ENCODE measurements around the gene L1CAM. TPM values are rescaled to one million over a fixed set of nuclear protein-coding genes. Genes with fewer than 3 reads are reported as not detected.

Gene L1CAM
- polyA plus RNA-seq, 1 of the 3 experiments (the other 2 are of a cell fraction) = 1.9 TPM

DNA sequence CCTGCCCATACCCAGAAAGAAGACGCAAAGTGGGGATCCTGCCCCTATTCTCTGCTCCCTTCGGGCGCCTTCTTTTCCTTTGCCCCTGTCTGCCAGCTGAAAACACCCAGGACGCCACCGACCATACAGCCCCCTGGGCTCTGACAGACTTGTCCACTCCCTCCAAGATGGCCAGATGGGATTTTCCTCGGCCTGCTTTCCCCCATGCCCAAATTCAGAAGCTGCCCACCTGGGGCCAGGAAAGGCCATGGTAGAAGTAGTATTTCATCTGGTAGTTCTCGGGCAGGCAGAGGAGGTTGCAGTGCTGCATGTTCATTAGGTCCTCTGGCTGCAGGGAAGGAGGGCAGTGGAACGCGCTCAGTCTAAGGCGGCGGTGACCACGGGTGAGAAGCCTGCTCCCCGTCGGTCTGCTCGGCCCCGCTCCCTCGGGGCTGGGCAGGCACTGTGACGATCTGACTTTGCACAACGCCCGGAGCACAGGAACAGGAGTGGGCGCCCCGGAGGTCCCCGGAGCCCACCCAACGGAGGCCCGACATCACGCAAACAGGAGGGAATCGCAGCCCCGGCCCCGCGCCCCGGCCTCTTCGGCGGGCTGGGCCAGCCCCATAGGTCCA is 48.3 kb upstream of the L1CAM start:
- Histone ChIP-seq H2AFZ (ENCODE audit: low read depth) (peak overlapping the region; percentile 51; the same call in 1 of the 2 replicates), H3K4me3 (ENCODE audit: low read depth in 2 of 2, low read length in 1 of 2) (peak overlapping the region; percentile 78 to 89), H3K9me2 (no peaks in the 10 kb centered on the region), H3K27ac (ENCODE audit: low read depth in 2 of 2, low read length in 1 of 2) (peak overlapping the region; percentile 25 to 47; a peak in 2 of 4 replicates), H3K36me3 (replicated peaks in 1 of 2; ENCODE audit: control insufficient read depth in 1 of 2, insufficient read depth in 2 of 2, low read length in 1 of 2) (peaks cover 12 to 32% of the 10 kb centered on the region in 2 experiments), H3K9me3 (no peaks in the 10 kb centered on the region), H3K9ac (peak overlapping the region; percentile 84), H3F3A (replicated peaks; ENCODE audit: insufficient read depth) (peaks cover 2% of the 10 kb centered on the region), H3K79me2 (ENCODE audit: insufficient read depth) (peaks cover 35% of the 10 kb centered on the region), H3K27me3 (ENCODE audit: insufficient read depth) (peaks cover 4% of the 10 kb centered on the region; the same call in 1 of the 2 replicates), H3K4me1 (ENCODE audit: control insufficient read depth in 1 of 2, insufficient read depth in 2 of 2, low read depth in 1 of 2, low read length in 1 of 2) (peaks cover 10 to 19% of the 10 kb centered on the region in 2 experiments; a peak in 2 of 4 replicates), H3K4me2 (peak overlapping the region; percentile 98), H4K20me1 (ENCODE audit: insufficient read depth) (peaks cover 29% of the 10 kb centered on the region)
- DNase-seq = no peak
- POLR2A ChIA-PET = interaction anchor here (1.0 to 1.4 kb wide), 5 partner anchors 10 to 132 kb away, joined by 3 to 6 read pairs (median 3); no protein-coding TSS in a partner anchor
- TF ChIP-seq RAD21 (IDR thresholded peaks at IDR 0.05; ENCODE audit: low read length) (no peak), SMC3 (IDR thresholded peaks at IDR 0.05; ENCODE audit: low read depth, low read length) (no peak), ELF1 (IDR thresholded peaks at IDR 0.05) (no peak)
- TF ChIP-seq, protein P1, sequence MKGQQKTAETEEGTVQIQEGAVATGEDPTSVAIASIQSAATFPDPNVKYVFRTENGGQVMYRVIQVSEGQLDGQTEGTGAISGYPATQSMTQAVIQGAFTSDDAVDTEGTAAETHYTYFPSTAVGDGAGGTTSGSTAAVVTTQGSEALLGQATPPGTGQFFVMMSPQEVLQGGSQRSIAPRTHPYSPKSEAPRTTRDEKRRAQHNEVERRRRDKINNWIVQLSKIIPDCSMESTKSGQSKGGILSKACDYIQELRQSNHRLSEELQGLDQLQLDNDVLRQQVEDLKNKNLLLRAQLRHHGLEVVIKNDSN (IDR thresholded peaks at IDR 0.05; ENCODE audit: borderline replicate concordance, low read depth) = no peak
- CTCF ChIA-PET = interaction anchor here (1.4 to 16.7 kb wide), 4 partner anchors 11 to 170 kb away, joined by 4 to 271 read pairs (median 18); partner anchors contain the start of genes PLXNB3 and RENBP
- 14% methylated on average over 5 of the region's 33 CpGs for WGBS (ENCODE audit: low lambda C conversion rate)

DNA sequence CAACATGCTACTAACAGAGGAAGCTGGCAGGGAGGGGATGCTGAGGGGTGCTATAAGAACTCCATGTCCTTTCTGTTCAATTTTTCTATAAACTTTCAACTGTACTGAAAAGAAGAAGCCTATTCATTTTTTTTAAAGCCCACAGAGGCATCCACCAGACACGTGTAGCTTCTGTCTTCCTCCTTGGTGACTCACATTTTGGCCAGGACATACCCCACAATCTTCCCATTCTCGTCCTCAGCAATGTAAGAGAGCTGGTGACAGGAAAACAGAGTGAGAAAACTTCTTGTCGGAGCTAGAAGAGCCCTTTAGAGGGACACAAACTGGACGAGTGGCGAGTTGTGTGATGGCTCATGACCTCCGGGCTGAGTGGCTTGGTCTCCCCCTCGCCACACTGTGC is 47.8 kb upstream of the L1CAM start:
- POLR2A ChIA-PET = interaction anchor here (1.1 to 1.4 kb wide), 3 partner anchors 9 to 132 kb away, joined by 3 to 6 read pairs (median 3); no protein-coding TSS in a partner anchor
- Histone ChIP-seq H3K9me2 (no peaks in the 10 kb centered on the region), H3K4me2 (peak overlapping the region; percentile 98), H3K27ac (ENCODE audit: low read depth in 2 of 2, low read length in 1 of 2) (peak overlapping the region in 1 of 2 experiments; percentile 25; a peak in 1 of 4 replicates), H3K79me2 (ENCODE audit: insufficient read depth) (peaks cover 35% of the 10 kb centered on the region), H3K4me3 (ENCODE audit: low read depth in 2 of 2, low read length in 1 of 2) (peak overlapping the region; percentile 78 to 89), H3K27me3 (ENCODE audit: insufficient read depth) (peaks cover 4% of the 10 kb centered on the region; the same call in 1 of the 2 replicates), H3F3A (replicated peaks; ENCODE audit: insufficient read depth) (peaks cover 7% of the 10 kb centered on the region), H3K36me3 (replicated peaks in 1 of 2; ENCODE audit: control insufficient read depth in 1 of 2, insufficient read depth in 2 of 2, low read length in 1 of 2) (peaks cover 12 to 35% of the 10 kb centered on the region in 2 experiments), H3K4me1 (ENCODE audit: control insufficient read depth in 1 of 2, insufficient read depth in 2 of 2, low read depth in 1 of 2, low read length in 1 of 2) (peaks cover 10 to 23% of the 10 kb centered on the region in 2 experiments; a peak in 2 of 4 replicates), H3K9me3 (no peaks in the 10 kb centered on the region), H3K9ac (peak overlapping the region; percentile 84), H4K20me1 (ENCODE audit: insufficient read depth) (peaks cover 34% of the 10 kb centered on the region), H2AFZ (ENCODE audit: low read depth) (no peak overlapping the region)
- TF ChIP-seq FOXM1 (IDR thresholded peaks at IDR 0.05; ENCODE audit: low read depth) = no peak
- TF ChIP-seq SIN3A (IDR thresholded peaks at IDR 0.05; ENCODE audit: borderline replicate concordance, low read depth, low read length) = peak; percentile 44; the same call in 1 of the 2 replicates
- TF ChIP-seq, protein P2, sequence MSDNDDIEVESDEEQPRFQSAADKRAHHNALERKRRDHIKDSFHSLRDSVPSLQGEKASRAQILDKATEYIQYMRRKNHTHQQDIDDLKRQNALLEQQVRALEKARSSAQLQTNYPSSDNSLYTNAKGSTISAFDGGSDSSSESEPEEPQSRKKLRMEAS (IDR thresholded peaks at IDR 0.05; ENCODE audit: low read depth) = 0 out of 2 replicates have a peak, but pooled peaks have one; percentile 28
- no peak for TF ChIP-seq POLR2AphosphoS5 (IDR thresholded peaks at IDR 0.05; ENCODE audit: low read depth, low read length)
- 0 out of 2 replicates have a peak, but pooled peaks have one; percentile 28 for TF ChIP-seq MXI1 (IDR thresholded peaks at IDR 0.05; ENCODE audit: low read depth, low read length)
- TF ChIP-seq FOSL2 (IDR thresholded peaks at IDR 0.05; ENCODE audit: borderline replicate concordance, low read depth) = peak; percentile 25; the same call in 1 of the 2 replicates
- DNase-seq = no peak
- 17% methylated on average over 5 of the region's 7 CpGs for WGBS (ENCODE audit: low lambda C conversion rate)
- CTCF ChIA-PET = interaction anchor here (1.1 to 16.7 kb wide), 4 partner anchors 10 to 36 kb away, joined by 3 to 271 read pairs (median 18); partner anchors contain the start of gene RENBP

All from SK-N-SH (cell line).